Chondrocyte (in vitro differentiated cells): Measurements from ENCODE around the gene ADGRE3. TPM values are rescaled to one million over a fixed set of nuclear protein-coding genes. Genes with fewer than 3 reads are reported as not detected.

Source experiments
- DNase-seq: peaks from one replicate; pipeline ENCODE4 v3.0.0; 2021; ENCODE audit warnings: mixed read lengths, low spot score
- H3K27ac Mint-ChIP-seq: one replicate; pipeline ENCODE4 v1.8.0; 2021; ENCODE audit warnings: mild to moderate bottlenecking, moderate library complexity, mixed read lengths; ENCODE audit not compliant: unreplicated experiment
- H3K27me3 Mint-ChIP-seq: 2 replicates; pipeline ENCODE4 v1.8.0; 2021; ENCODE audit warnings: low read depth, mixed read lengths
- H3K36me3 Mint-ChIP-seq: 2 replicates; pipeline ENCODE4 v1.8.0; 2021; ENCODE audit warnings: low read depth, mixed read lengths
- H3K4me1 Mint-ChIP-seq: 2 replicates; pipeline ENCODE4 v1.8.0; 2021; ENCODE audit warnings: low read depth, mild to moderate bottlenecking, mixed read lengths
- H3K4me3 Mint-ChIP-seq: one replicate; pipeline ENCODE4 v1.8.0; 2021; ENCODE audit warnings: mild to moderate bottlenecking, moderate library complexity, mixed read lengths; ENCODE audit not compliant: unreplicated experiment
- H3K9me3 Mint-ChIP-seq: 2 replicates; pipeline ENCODE4 v1.8.0; 2021; ENCODE audit warnings: low read depth, mixed read lengths
- CTCF ChIP-seq: fragments of 200-600 bp; sonication (generic); IDR thresholded peaks from 2 replicates; pipeline ENCODE4 v1.5.0; 2021; ENCODE audit warnings: antibody characterized with exemption, mild to moderate bottlenecking, moderate library complexity
- total RNA-seq: library from RNA; stranded (reverse); gene quantifications from 3 replicates; pipeline ENCODE4 v1.2.1, GENCODE V29; 2021

ADGRE3 gene
- total RNA-seq, 1 donor from 2014 or later, result not detected

DNA sequence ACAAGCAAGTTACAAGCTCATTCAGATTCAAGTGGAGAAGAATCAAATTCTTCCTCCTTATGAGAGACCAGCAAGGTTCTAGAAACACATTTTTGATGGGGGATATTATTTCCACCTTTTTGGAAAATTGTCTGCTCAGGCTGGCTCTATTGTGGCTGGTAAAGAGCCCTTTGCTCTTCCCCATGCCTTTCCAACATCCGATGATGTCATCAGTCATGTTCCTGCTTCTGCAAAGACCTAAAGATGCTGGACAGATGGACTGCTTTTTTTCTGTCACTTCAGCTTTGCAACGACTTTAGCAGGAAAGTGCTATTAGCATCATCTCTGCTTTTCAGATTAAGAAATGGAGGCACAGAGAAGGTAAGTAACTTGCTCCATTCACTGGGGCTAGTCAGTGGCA is 4.2 kb downstream of the ADGRE3 start:
- H3K4me3 Mint-ChIP-seq, result no peak overlapping the region
- no peak overlapping the region for H3K27ac Mint-ChIP-seq
- H3K36me3 Mint-ChIP-seq, result no peaks in the 10 kb centered on the region
- no peaks in the 10 kb centered on the region for H3K4me1 Mint-ChIP-seq
- peaks cover 8% of the 10 kb centered on the region for H3K9me3 Mint-ChIP-seq
- peaks cover 12% of the 10 kb centered on the region for H3K27me3 Mint-ChIP-seq
- TF ChIP-seq CTCF, result no peak
- DNase-seq, result no peak

DNA sequence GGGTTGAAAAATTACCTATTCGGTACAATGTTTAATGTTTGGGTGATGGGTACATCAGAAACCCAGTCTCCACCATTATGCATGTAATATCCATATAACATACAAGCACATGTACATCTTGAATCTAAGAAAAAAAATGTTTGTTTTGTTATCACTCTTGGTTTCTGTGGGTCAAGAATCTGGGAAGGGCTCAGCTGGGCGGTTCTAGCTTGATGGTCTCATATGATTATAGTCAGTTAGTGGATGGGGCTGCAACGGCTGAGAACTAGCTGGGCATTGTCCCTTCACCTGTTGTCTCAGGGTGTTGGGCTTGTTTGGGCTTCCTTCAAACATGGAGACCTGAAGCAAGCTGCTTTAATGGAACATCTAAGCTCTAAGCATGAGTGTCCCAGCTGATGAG is 4.7 kb downstream of the ADGRE3 start:
- Mint-ChIP-seq H3K4me3 (no peak overlapping the region), H3K27me3 (peaks cover 12% of the 10 kb centered on the region), H3K36me3 (no peaks in the 10 kb centered on the region), H3K4me1 (no peaks in the 10 kb centered on the region), H3K27ac (no peak overlapping the region), H3K9me3 (peaks cover 8% of the 10 kb centered on the region)
- no peak for TF ChIP-seq CTCF
- no peak for DNase-seq

DNA sequence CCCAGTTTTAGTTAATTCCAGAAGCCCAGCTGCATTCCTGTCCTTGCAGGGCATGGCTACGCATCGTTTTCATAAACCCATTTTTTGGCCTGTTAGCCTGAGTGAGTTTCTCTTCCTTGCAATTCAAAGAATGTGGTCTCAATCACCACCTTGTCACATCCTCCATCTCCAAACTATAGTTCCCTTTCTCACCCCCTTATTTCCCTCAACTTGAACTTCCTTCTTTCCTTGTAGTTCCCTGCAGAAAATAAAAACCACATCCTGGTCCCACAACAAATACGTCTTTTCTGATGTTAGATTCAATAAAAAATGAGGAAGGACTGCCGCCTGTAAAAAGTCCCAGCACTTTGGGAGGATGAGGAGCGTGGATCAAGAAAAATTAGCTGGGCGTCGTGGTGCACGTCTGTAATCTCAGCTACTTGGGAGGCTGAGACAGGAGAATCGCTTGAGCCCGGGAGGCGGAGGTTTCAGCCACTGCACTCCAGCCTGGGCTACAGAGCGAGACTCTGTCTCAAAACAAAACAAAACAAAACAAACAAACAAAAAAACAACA is 13.2 kb downstream of the ADGRE3 start:
- DNase-seq, result no peak
- Mint-ChIP-seq H3K27me3 (peaks cover 7% of the 10 kb centered on the region), H3K36me3 (no peaks in the 10 kb centered on the region), H3K9me3 (no peaks in the 10 kb centered on the region), H3K4me3 (no peak overlapping the region), H3K27ac (no peak overlapping the region), H3K4me1 (no peaks in the 10 kb centered on the region)
- no peak for TF ChIP-seq CTCF

DNA sequence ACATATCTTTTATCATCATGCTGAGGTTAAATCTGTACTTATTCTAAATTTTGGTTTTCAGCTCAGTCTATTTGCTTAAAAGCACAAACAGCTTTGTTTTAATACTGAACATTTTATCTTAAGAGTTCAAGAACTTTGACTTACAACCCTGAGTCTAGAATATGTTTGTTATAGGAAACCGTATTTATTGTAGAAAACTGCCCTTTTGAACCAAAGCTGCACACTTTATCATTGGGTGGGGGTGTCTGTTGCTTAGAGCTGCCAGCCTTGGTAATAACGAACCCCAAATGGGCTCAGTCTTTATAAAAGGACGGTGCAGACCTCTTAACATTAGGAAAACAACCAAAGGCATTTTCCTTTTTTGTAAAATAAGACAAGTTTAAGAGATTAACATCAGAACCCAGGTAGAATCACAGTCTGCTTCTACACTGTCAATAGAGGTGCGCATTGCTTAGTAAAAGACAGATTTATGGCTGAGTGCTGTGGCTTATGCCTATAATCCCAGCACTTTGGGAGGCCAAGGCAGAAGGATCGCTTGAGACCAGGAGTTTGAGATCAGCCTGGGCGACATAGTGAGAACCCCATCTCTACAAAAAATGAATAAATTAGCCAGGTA is 14.7 kb downstream of the ADGRE3 start:
- TF ChIP-seq CTCF, result no peak
- DNase-seq, result no peak
- H3K4me1 Mint-ChIP-seq, result no peaks in the 10 kb centered on the region
- H3K9me3 Mint-ChIP-seq, result no peaks in the 10 kb centered on the region
- H3K27me3 Mint-ChIP-seq, result peaks cover 7% of the 10 kb centered on the region
- no peaks in the 10 kb centered on the region for H3K36me3 Mint-ChIP-seq
- no peak overlapping the region for H3K27ac Mint-ChIP-seq
- no peak overlapping the region for H3K4me3 Mint-ChIP-seq

- Mint-ChIP-seq H3K27me3 (peaks cover 5% of the 10 kb centered on the region), H3K4me3 (no peak overlapping the region), H3K9me3 (no peaks in the 10 kb centered on the region), H3K36me3 (no peaks in the 10 kb centered on the region), H3K4me1 (no peaks in the 10 kb centered on the region), H3K27ac (no peak overlapping the region)
- TF ChIP-seq CTCF, result no peak
- no peak for DNase-seq
Observed at GRCh38 chr19:14655726-14656125, 18.9 kb downstream of the ADGRE3 start.
